HuH-7.5 (cell line): Measurements from ENCODE around the gene VAV2.
"Not testable (repeated sequence)": the region's sequence is repeated elsewhere in the genome, so short reads cannot be mapped to it uniquely, and the experiment has no call there.

Source experiments
- DNase-seq: peaks from one replicate; pipeline ENCODE4 v3.0.0; 2011; ENCODE audit warnings: low spot score

VAV2 gene

DNA sequence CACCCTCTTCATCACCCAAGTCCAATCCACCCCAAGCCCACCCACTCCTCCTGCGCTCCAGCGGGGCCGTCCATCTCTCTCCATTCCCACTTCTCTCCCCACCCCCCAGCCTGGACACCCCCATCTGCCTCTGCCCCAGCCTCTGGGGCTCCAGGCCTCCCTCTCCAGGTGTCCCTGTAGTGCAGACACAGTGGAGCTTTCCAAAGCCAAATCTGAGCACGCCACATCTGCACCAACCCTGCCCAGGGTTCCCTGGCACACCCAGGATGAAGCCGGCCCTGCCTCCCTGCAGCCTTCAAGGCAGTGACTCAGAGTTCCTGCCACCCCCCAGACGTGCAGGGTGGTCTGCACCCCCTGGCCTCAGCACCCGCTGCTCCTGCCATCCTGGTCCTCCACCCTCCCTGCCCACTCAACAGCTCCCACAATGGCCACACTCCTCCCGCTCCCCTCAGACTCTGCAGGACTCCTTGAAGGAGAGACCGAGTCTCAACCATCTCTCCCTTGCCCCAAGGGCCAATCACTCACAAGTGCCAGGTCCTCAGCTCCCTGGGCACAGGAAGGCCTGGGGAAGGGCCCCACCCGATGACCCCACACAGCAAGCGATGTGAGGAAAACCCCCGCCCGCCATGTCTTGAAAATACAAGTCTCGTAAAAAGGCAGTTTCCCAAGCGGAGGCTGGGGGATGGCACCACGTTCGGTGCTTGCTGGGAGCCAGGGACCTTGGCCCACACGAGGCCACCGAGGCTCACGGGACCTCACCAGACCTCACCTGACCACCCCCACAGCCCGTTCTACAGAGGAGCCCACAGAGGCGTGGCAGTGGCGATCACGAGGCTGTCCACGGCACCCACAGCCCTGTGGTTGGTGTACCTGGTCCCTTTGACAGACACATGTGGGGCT lies 22.2 kb downstream of the VAV2 start:
- no peak for DNase-seq

DNA sequence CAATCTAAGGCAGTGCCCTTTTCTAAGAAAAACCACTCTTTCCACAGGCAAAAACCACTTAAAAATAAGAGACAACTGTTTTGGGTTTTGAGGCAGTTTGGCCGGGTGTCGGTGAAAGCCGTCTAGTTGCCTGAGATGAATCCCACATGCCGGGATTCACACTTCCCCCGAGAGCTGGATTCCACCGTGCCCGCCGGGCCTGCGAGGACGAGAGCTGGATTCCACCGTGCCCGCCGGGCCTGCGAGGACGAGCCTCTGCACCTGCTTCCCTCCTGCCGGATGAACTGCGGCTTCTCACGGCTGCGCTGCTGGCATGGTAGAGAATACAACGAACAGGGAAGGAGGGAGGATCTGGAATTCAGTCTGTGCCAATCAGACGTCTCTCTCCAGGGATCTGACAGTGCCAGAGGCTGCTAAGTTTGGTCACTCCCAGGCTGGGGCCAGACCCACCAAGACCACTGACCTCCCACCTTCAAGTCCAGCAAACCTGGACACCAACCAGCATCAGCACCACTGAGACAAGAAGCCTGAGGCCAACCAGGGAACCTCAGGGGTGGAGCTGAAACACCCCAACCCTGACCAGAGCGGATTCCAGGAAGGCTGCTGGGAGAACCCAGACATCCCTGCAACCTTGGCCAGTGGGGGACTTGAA lies 23.0 kb downstream of the VAV2 start:
- no peak for DNase-seq

- DNase-seq: no peak
Measured at GRCh38 chr9:133968428-133968827, 23.7 kb downstream of the VAV2 start.

DNA sequence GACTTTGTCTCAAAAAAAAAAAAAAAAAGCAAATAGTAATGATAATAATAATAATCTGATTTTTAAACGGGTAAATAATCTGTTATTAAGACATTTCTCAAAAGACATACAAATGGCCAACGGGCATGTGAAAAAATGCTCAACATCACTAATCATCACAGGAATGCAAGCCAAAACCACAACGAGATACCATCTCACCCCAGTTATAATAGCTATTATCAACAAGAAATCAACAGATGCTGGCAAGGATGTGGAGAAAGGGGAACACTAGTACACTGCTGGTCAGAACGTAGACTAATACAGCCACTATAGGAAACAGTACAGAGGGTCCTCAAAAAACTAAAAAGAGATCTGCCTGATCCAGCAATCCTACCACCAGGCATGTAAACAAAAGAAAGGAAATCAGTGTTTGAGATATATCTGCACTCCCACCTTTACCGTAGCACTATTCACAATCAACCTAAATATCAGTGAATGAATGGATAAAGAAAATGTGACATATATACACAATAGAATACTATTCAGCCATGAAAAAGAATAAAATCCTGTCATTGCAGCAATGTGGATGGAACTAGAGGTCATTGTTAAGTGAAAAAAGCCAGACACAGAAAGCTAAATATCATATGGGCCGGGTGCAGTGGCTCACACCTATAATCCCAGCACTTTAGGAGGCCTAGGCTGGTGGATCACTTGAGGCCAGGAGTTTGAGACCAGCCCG lies 24.9 kb downstream of the VAV2 start:
- DNase-seq: no peak

DNA sequence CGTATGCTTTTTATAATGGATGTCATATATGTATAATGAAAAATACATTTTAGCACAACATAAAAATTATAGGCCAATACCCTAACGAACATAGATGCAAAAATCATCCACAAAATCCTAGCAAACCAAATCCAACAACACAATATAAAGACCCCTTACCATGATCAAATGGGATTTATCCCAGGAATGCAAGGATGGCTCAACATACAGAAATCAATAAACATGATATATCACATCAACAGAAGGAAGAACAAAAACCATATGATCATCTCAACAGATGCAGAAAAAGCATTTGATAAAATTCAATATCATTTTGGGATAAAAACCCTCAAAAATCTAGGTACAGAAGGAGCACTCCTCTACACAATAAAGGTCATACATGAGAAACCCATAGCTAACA lies 27.7 kb downstream of the VAV2 start:
- DNase-seq: no peak

DNA sequence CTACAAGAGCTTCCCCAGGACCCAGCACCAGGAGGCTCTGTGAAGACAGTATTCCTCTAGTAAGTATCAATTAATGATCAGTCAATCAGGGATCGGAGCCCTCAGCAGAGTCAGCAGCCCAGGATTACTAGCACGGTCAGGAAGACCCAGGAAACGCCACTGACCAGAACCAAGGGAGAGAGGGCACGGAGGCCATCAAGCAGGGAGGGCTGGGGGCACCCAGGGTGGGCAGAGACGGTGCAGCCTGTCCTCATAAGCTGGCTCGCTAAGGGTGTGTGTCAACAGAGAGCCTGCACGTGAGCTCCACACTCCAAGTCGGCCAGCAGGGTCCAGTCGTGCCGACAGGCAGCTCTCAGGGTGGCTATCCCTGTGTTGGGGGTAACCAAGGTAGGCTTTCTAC lies 29.0 kb downstream of the VAV2 start:
- no peak for DNase-seq

- DNase-seq: no peak
Measured at GRCh38 chr9:133962341-133962740, 29.8 kb downstream of the VAV2 start.

DNA sequence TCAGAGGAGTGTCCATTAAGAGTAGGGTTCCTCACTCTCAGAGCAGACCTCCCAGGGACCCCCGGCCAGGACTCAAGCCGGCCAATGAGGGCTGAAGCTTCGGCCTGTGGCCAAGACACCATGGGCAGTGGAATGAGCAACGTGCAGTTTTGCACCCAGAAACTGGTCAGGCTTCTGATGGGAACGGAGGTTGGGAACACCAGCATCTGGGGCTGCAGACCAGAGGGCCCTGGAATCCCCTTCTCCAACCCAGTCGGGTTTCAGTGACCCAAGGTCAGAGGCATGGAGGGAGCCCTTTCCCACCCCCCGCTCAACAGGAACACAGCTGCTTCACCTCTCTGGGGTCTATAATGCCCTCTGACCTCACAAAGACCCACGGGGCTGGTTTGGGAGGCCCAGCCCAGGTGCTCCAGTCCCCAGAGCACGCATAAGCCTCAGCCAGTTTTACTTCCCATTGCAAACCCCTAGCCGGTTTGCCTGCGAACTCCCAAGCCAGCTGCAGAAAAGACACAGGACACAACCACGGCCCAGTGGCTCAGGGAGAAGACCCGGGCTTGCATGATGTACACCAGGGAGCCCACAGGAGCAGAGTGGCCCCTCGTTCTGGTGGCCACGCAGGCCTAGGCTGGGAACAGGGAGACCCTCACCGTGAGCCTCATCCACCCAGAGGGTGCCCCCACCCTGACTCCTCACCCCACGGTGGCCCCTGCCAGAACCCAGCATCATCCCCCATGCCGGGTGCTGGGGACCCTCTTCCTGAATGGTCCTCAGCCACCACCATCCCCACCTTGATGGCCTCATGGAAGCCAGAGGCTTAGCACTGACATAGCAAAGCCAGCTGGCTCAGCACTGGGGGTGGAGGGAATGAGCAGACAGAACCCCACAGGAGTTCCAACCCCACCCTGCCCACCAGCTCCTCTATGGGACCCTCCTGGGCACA lies 30.6 kb downstream of the VAV2 start:
- no peak for DNase-seq

- no peak for DNase-seq
Measured at GRCh38 chr9:133960568-133961129, 31.5 kb downstream of the VAV2 start.

- DNase-seq: no peak
Measured at GRCh38 chr9:133959966-133960567, 32.1 kb downstream of the VAV2 start.

GRCh38 chr9:133959171-133959570 lies 33.0 kb downstream of the VAV2 start:
- DNase-seq: no peak

GRCh38 chr9:133958756-133959155 lies 33.4 kb downstream of the VAV2 start:
- DNase-seq: no peak

- not testable (repeated sequence) for DNase-seq
Measured at GRCh38 chr9:133957772-133958171, 34.4 kb downstream of the VAV2 start.

GRCh38 chr9:133957328-133957727 lies 34.8 kb downstream of the VAV2 start:
- DNase-seq: no peak

GRCh38 chr9:133956520-133957076 lies 35.5 kb downstream of the VAV2 start:
- DNase-seq: no peak

DNA sequence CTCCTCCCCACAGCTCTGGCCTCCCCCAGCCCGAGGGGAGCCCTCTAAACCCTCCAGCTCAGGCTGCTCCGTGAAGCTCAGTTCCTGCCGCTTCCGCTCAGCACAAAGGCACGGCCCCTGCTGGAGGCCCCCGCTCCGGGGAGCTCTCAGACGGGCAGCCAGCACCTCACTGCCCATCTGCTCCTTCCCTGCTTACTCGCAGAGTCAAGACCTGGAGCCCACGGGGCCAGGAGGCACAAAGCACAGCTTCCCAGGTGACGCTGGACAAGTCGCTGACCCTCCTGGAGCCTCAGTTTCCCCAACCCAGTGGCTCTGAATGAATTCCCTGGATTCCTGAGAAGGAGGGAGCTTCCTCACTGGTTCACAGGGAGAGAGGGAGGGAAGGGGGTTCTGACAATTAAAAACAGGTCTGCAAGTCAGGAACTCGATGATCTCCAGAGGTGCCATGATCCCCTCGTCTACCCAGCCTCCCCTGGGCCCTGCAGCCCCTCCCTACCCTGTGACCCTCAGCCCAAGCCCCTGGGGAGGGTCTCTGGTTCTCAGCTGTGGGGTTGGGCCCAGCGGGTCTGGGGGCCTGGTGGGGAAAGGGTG lies 36.2 kb downstream of the VAV2 start:
- DNase-seq: no peak

- DNase-seq: no peak
Measured at GRCh38 chr9:133954862-133955529, 37.1 kb downstream of the VAV2 start.

DNA sequence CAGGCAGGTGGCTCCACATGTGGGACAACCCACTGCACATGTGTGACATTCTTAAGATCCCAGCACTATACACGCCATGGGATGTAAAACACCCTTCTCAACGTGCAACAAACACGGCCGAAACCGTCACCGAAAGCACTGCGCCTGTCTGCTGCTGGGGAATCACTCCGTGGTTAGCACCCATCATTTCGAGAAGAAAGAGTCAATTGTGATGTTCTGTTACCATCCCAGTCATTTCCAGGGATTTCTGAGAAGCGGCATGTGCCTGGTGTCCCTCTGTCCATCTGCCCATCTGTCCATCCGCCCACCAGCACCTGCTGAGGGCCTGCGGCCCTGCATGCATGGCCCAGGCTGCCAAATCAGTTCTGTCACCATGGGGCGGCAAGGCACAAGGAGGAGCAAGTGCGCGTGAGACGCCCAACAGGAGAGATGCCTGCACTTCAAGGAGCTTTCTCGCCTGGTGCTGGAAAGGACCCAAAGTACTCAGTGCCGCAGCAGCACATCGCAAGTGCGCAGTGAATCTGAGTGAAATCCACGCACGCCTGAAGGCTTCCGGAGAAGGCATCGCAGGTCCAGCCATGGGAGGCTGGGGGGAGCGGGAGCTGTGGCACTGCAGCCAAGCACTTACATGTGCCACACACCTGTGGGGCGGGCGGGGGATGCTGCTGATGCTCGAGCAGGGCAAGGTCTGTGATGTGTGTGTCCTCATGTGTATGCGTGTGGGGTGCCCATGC lies 38.0 kb downstream of the VAV2 start:
- no peak for DNase-seq

GRCh38 chr9:133953621-133953975 lies 38.5 kb downstream of the VAV2 start:
- DNase-seq: no peak
